Dendritic cell treated with granulocyte-macrophage colony-stimulating factor and Interleukin-4, amounts not matched to agents 40 ng/mL and 50 ng/mL, for 4 days (primary cell): ENCODE data around the gene FAM170B.
A peak's percentile ranks its signal among the peaks of the same experiment; 100 is the strongest.

Experiments used
- H3K27ac Mint-ChIP-seq: one replicate; pipeline ENCODE4 v1.8.0; 2022; ENCODE audit warnings: mild to moderate bottlenecking, mixed read lengths
- H3K27me3 Mint-ChIP-seq: one replicate; pipeline ENCODE4 v1.8.0; 2022; ENCODE audit warnings: mild to moderate bottlenecking, mixed read lengths
- H3K36me3 Mint-ChIP-seq: one replicate; pipeline ENCODE4 v1.8.0; 2022; ENCODE audit warnings: low read depth, mixed read lengths
- H3K4me1 Mint-ChIP-seq: one replicate; pipeline ENCODE4 v1.8.0; 2022; ENCODE audit warnings: low read depth, mixed read lengths
- H3K4me3 Mint-ChIP-seq: one replicate; pipeline ENCODE4 v1.8.0; 2022; ENCODE audit warnings: mild to moderate bottlenecking, moderate library complexity, mixed read lengths
- H3K9me3 Mint-ChIP-seq: one replicate; pipeline ENCODE4 v1.8.0; 2022; ENCODE audit warnings: mixed read lengths
- intact Hi-C: fragments of 100-400 bp; cut with micrococcal nuclease; formaldehyde crosslinking; loops from one replicate; pipeline ENCODE4 v1.15.0; 2022

FAM170B gene

GRCh38 chr10:49133706-49134248 is at the start of gene FAM170B:
Gene FAM170B, minus strand, starts transcription at chr10:49134021. Its CDS starts 103 bp downstream, at chr10:49133918.
- Mint-ChIP-seq H3K4me3 (no peak within 1 kb of the TSS), H3K4me1 (peaks cover 23% of the 10 kb centered on the region), H3K27me3 (peaks cover 17% of the 10 kb centered on the region), H3K36me3 (no peaks in the 10 kb centered on the region), H3K27ac (peak within 1 kb of the TSS; percentile 10), H3K9me3 (no peaks in the 10 kb centered on the region)
- intact Hi-C loops, result no loop called here

GRCh38 chr10:49182776-49183175 is 49.0 kb upstream of the FAM170B start:
- Mint-ChIP-seq H3K4me1 (peaks cover 90% of the 10 kb centered on the region), H3K4me3 (no peak overlapping the region), H3K27me3 (no peaks in the 10 kb centered on the region), H3K36me3 (peaks cover 85% of the 10 kb centered on the region), H3K9me3 (no peaks in the 10 kb centered on the region), H3K27ac (peak overlapping the region; percentile 69)
- intact Hi-C loops, result no loop called here

GRCh38 chr10:49180444-49180860 is 46.6 kb upstream of the FAM170B start:
- H3K4me1 Mint-ChIP-seq, result peaks cover 93% of the 10 kb centered on the region
- intact Hi-C loops, result no loop called here
- H3K4me3 Mint-ChIP-seq, result peak overlapping the region; percentile 11
- H3K27me3 Mint-ChIP-seq, result no peaks in the 10 kb centered on the region
- no peaks in the 10 kb centered on the region for H3K9me3 Mint-ChIP-seq
- H3K27ac Mint-ChIP-seq, result peak overlapping the region; percentile 95
- peaks cover 89% of the 10 kb centered on the region for H3K36me3 Mint-ChIP-seq

- H3K27ac Mint-ChIP-seq, result peak overlapping the region; percentile 95
- peaks cover 89% of the 10 kb centered on the region for H3K36me3 Mint-ChIP-seq
- peaks cover 93% of the 10 kb centered on the region for H3K4me1 Mint-ChIP-seq
- no peaks in the 10 kb centered on the region for H3K27me3 Mint-ChIP-seq
- H3K4me3 Mint-ChIP-seq, result no peak overlapping the region
- H3K9me3 Mint-ChIP-seq, result no peaks in the 10 kb centered on the region
- intact Hi-C loops, result loop anchor here (5.0 kb wide), 1 partner anchor 182 kb away; no protein-coding TSS in a partner anchor
These were observed 46.0 kb upstream of the FAM170B start for GRCh38 chr10:49179699-49180443.

- Mint-ChIP-seq H3K4me1 (peaks cover 93% of the 10 kb centered on the region), H3K4me3 (peak overlapping the region; percentile 21), H3K9me3 (no peaks in the 10 kb centered on the region), H3K27me3 (no peaks in the 10 kb centered on the region), H3K36me3 (peaks cover 89% of the 10 kb centered on the region), H3K27ac (peak overlapping the region; percentile 95)
- intact Hi-C loops, result loop anchor here (5.0 kb wide), 1 partner anchor 184 kb away; no protein-coding TSS in a partner anchor
These were observed 45.0 kb upstream of the FAM170B start for GRCh38 chr10:49178489-49179471.

- Mint-ChIP-seq H3K27me3 (no peaks in the 10 kb centered on the region), H3K36me3 (peaks cover 94% of the 10 kb centered on the region), H3K27ac (peak overlapping the region; percentile 95), H3K4me1 (peaks cover 96% of the 10 kb centered on the region), H3K4me3 (peak overlapping the region; percentile 61), H3K9me3 (no peaks in the 10 kb centered on the region)
- intact Hi-C loops, result loop anchor here (1.0 to 5.0 kb wide), 2 partner anchors 13 to 185 kb away; no protein-coding TSS in a partner anchor
These were observed 43.9 kb upstream of the FAM170B start for GRCh38 chr10:49177391-49178355.

- Mint-ChIP-seq H3K4me3 (no peak overlapping the region), H3K27ac (peak overlapping the region; percentile 95), H3K36me3 (peaks cover 89% of the 10 kb centered on the region), H3K9me3 (no peaks in the 10 kb centered on the region), H3K4me1 (peaks cover 99% of the 10 kb centered on the region), H3K27me3 (no peaks in the 10 kb centered on the region)
- intact Hi-C loops, result loop anchor here (1.0 to 5.0 kb wide), 2 partner anchors 14 to 186 kb away; no protein-coding TSS in a partner anchor
These were observed 42.8 kb upstream of the FAM170B start for GRCh38 chr10:49176310-49177268.

- H3K4me1 Mint-ChIP-seq, result peaks cover 98% of the 10 kb centered on the region
These were observed 41.9 kb upstream of the FAM170B start for GRCh38 chr10:49175587-49176309.

GRCh38 chr10:49174926-49175500 is 41.2 kb upstream of the FAM170B start:
- Mint-ChIP-seq H3K9me3 (no peaks in the 10 kb centered on the region), H3K4me1 (peaks cover 98% of the 10 kb centered on the region), H3K27me3 (no peaks in the 10 kb centered on the region), H3K27ac (peak overlapping the region; percentile 95), H3K36me3 (peaks cover 85% of the 10 kb centered on the region), H3K4me3 (no peak overlapping the region)
- intact Hi-C loops, result loop anchor here (5.0 kb wide), 1 partner anchor 187 kb away; no protein-coding TSS in a partner anchor

More at GRCh38 chr10:49175587-49176309, 41.9 kb upstream of the FAM170B start:
- no peaks in the 10 kb centered on the region for H3K27me3 Mint-ChIP-seq
- H3K4me3 Mint-ChIP-seq, result no peak overlapping the region
- no peaks in the 10 kb centered on the region for H3K9me3 Mint-ChIP-seq
- peaks cover 85% of the 10 kb centered on the region for H3K36me3 Mint-ChIP-seq
- H3K27ac Mint-ChIP-seq, result peak overlapping the region; percentile 95
- intact Hi-C loops, result loop anchor here (5.0 kb wide), 1 partner anchor 187 kb away; no protein-coding TSS in a partner anchor

GRCh38 chr10:49174261-49174925 is 40.6 kb upstream of the FAM170B start:
- Mint-ChIP-seq H3K9me3 (no peaks in the 10 kb centered on the region), H3K27ac (peak overlapping the region; percentile 95), H3K4me1 (peaks cover 99% of the 10 kb centered on the region), H3K27me3 (no peaks in the 10 kb centered on the region), H3K36me3 (peaks cover 88% of the 10 kb centered on the region), H3K4me3 (peak overlapping the region; percentile 22)
- intact Hi-C loops, result no loop called here

- Mint-ChIP-seq H3K36me3 (peaks cover 85% of the 10 kb centered on the region), H3K4me1 (peaks cover 99% of the 10 kb centered on the region), H3K27ac (peak overlapping the region; percentile 95), H3K4me3 (peak overlapping the region; percentile 22), H3K9me3 (no peaks in the 10 kb centered on the region), H3K27me3 (no peaks in the 10 kb centered on the region)
- intact Hi-C loops, result no loop called here
These were observed 40.0 kb upstream of the FAM170B start for GRCh38 chr10:49173853-49174252.
